Fibroblast of lung (primary cell): ENCODE measurements around the gene ERI3.

ENCODE experiments used
- CTCF ChIP-seq, 2 donors: IDR thresholded peaks in 1 of 2; conservative IDR thresholded peaks in 1 of 2; 1 replicate in 1 of 2; 2 replicates in 1 of 2; pipeline ENCODE4 v1.5.1; 2011 to 2012; ENCODE audit warnings: low read length in 2 of 2, control low read depth in 1 of 2, inconsistent platforms in 1 of 2, low read depth in 1 of 2, mild to moderate bottlenecking in 1 of 2
- EZH2 ChIP-seq: IDR thresholded peaks from 2 replicates; pipeline ENCODE4 v1.5.1; 2012; ENCODE audit warnings: low read length, control low read depth, mild to moderate bottlenecking; ENCODE audit errors: missing control alignments

- TF ChIP-seq CTCF (conservative IDR thresholded peaks at IDR 0.05 in 1 of 2, IDR thresholded peaks at IDR 0.05 in 1 of 2; ENCODE audit: low read depth in 1 of 2, low read length in 2 of 2) (no peak), EZH2 (no peak)
Observed at GRCh38 chr1:44288883-44289282, 66.2 kb downstream of the ERI3 start.
